RWPE2 (cell line): ENCODE results near the gene HMCN2.

Experiments
- ATAC-seq: fragments of 200-7000 bp; cut with Tn5 transposase; 3 replicates; pipeline ENCODE4 v1.9.1; 2021; ENCODE audit warnings: low read depth
- DNase-seq: peaks from one replicate; pipeline ENCODE4 v3.0.0-alpha.2; 2020; ENCODE audit warnings: low spot score
- H3K27ac ChIP-seq: fragments of 450-650 bp; 2 replicates; pipeline ENCODE4 v1.5.1; 2017; ENCODE audit warnings: mild to moderate bottlenecking; ENCODE audit not compliant: poor library complexity, severe bottlenecking
- H3K27me3 ChIP-seq: fragments of 250-450 bp; sonication (Bioruptor Pico); 2 replicates; pipeline ENCODE4 v1.5.1; 2021; ENCODE audit warnings: mild to moderate bottlenecking, moderate library complexity; ENCODE audit not compliant: insufficient read depth, poor library complexity, severe bottlenecking
- H3K36me3 ChIP-seq: fragments of 250-450 bp; sonication (Bioruptor Pico); 2 replicates; pipeline ENCODE4 v1.5.1; 2020; ENCODE audit warnings: low read depth, mild to moderate bottlenecking, moderate library complexity
- H3K4me1 ChIP-seq: fragments of 250-450 bp; sonication (Bioruptor Pico); 2 replicates; pipeline ENCODE4 v1.5.1; 2021; ENCODE audit warnings: mild to moderate bottlenecking, moderate library complexity; ENCODE audit not compliant: insufficient read depth, poor library complexity, severe bottlenecking
- H3K4me3 ChIP-seq: fragments of 250-450 bp; sonication (Bioruptor Pico); 2 replicates; pipeline ENCODE4 v1.5.1; 2021; ENCODE audit warnings: mild to moderate bottlenecking, moderate library complexity; ENCODE audit not compliant: severe bottlenecking
- H3K9me3 ChIP-seq: fragments of 250-450 bp; sonication (Bioruptor Pico); 2 replicates; pipeline ENCODE4 v1.5.1; 2021; ENCODE audit warnings: mild to moderate bottlenecking, moderate library complexity; ENCODE audit not compliant: severe bottlenecking
- CTCF ChIP-seq: fragments of 450-650 bp; IDR thresholded peaks from one replicate; pipeline ENCODE4 v1.5.1; 2017; ENCODE audit warnings: mild to moderate bottlenecking, moderate library complexity; ENCODE audit not compliant: poor library complexity, severe bottlenecking

The HMCN2 gene

GRCh38 chr9:130265431-130266235 is at the start of gene HMCN2:
HMCN2 (plus strand) TSS chr9:130265760; CDS start chr9:130265879, 119 bp downstream.
- DNase-seq (no peak), ATAC-seq (peak; percentile 70)
- TF ChIP-seq CTCF = no peak
- Histone ChIP-seq H3K9me3 (no peaks in the 10 kb centered on the region), H3K4me1 (no peaks in the 10 kb centered on the region), H3K36me3 (no peaks in the 10 kb centered on the region), H3K27me3 (peaks cover 45% of the 10 kb centered on the region), H3K4me3 (no peak within 1 kb of the TSS), H3K27ac (no peak within 1 kb of the TSS)

- ATAC-seq (no peak), DNase-seq (no peak)
- no peaks in the 10 kb centered on the region for H3K9me3 ChIP-seq
- no peaks in the 10 kb centered on the region for H3K4me1 ChIP-seq
- H3K4me3 ChIP-seq = no peak overlapping the region
- no peaks in the 10 kb centered on the region for H3K27me3 ChIP-seq
- TF ChIP-seq CTCF = no peak
- H3K27ac ChIP-seq = no peak overlapping the region
- H3K36me3 ChIP-seq = peaks cover 9% of the 10 kb centered on the region
Measured at GRCh38 chr9:130217838-130218237, 47.7 kb upstream of the HMCN2 start.

- no peak for TF ChIP-seq CTCF
- H3K4me3 ChIP-seq = no peak overlapping the region
- H3K36me3 ChIP-seq = peaks cover 9% of the 10 kb centered on the region
- no peaks in the 10 kb centered on the region for H3K4me1 ChIP-seq
- ATAC-seq (no peak), DNase-seq (no peak)
- no peaks in the 10 kb centered on the region for H3K27me3 ChIP-seq
- no peaks in the 10 kb centered on the region for H3K9me3 ChIP-seq
- no peak overlapping the region for H3K27ac ChIP-seq
Measured at GRCh38 chr9:130219661-130220096, 45.9 kb upstream of the HMCN2 start.

- H3K27ac ChIP-seq = no peak overlapping the region
- no peak overlapping the region for H3K4me3 ChIP-seq
- no peak for TF ChIP-seq CTCF
- H3K27me3 ChIP-seq = no peaks in the 10 kb centered on the region
- H3K4me1 ChIP-seq = no peaks in the 10 kb centered on the region
- H3K36me3 ChIP-seq = peaks cover 15% of the 10 kb centered on the region
- DNase-seq = no peak
- no peaks in the 10 kb centered on the region for H3K9me3 ChIP-seq
- no peak for ATAC-seq
Measured at GRCh38 chr9:130220352-130220751, 45.2 kb upstream of the HMCN2 start.

- Histone ChIP-seq H3K27ac (no peak overlapping the region), H3K9me3 (peaks cover 3% of the 10 kb centered on the region), H3K27me3 (no peaks in the 10 kb centered on the region), H3K36me3 (peaks cover 31% of the 10 kb centered on the region), H3K4me1 (no peaks in the 10 kb centered on the region), H3K4me3 (no peak overlapping the region)
- DNase-seq (no peak), ATAC-seq (no peak)
- no peak for TF ChIP-seq CTCF
Measured at GRCh38 chr9:130222833-130223232, 42.7 kb upstream of the HMCN2 start.
